ENCODE data around the gene NPAS3.

DNA sequence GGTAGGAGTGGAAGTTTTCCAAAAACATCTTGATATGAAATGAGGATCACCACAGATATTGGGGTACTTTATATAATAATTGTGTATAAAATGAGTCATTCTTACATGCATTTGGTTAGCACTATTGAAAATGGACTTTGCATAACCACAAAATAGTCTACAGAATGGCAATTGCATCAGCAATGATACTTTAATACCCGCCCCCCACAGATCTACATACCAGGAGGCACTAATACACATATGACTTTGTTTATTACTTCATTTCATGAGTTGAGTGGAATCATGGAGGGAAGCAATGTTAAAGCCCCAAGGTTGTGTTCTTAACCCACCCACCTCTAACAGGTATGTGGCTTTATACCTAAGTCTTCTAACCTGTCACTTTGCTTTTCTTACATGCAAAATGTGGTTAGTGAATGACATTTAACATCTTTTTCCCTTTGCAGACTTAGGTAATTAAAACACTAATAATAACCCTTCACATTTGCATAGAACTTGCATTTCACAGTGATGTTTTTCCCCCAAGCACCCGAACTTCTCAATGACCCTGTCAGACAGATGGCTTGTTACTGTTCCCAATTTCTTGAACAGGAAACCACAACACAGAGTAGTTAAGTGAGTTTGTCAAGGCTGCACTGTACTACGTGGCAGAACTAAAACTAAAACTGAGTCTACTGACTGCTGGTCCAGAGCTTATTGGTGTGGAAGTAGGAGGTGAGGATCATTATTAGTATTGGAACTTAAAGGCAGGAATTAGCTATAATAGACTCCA, 101.9 kb downstream of the NPAS3 start:
- TF ChIP-seq, protein P1, sequence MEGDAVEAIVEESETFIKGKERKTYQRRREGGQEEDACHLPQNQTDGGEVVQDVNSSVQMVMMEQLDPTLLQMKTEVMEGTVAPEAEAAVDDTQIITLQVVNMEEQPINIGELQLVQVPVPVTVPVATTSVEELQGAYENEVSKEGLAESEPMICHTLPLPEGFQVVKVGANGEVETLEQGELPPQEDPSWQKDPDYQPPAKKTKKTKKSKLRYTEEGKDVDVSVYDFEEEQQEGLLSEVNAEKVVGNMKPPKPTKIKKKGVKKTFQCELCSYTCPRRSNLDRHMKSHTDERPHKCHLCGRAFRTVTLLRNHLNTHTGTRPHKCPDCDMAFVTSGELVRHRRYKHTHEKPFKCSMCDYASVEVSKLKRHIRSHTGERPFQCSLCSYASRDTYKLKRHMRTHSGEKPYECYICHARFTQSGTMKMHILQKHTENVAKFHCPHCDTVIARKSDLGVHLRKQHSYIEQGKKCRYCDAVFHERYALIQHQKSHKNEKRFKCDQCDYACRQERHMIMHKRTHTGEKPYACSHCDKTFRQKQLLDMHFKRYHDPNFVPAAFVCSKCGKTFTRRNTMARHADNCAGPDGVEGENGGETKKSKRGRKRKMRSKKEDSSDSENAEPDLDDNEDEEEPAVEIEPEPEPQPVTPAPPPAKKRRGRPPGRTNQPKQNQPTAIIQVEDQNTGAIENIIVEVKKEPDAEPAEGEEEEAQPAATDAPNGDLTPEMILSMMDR (IDR thresholded peaks at IDR 0.05): no peak
- no peak for TF ChIP-seq ZFX (IDR thresholded peaks at IDR 0.05; ENCODE audit: borderline replicate concordance)

All from 22Rv1 (cell line).